ENCODE results near the gene CMTM4. TPM values are rescaled to one million over a fixed set of nuclear protein-coding genes. Genes with fewer than 3 reads are reported as not detected.

The CMTM4 gene
- total and polyA plus RNA-seq, 2 of the 4 experiments (the other 2 are of a cell fraction) = 9.0 to 14.5 TPM

- H3K4ac ChIP-seq (ENCODE audit: low read depth, low read length) = peak within 1 kb of the TSS; percentile 89
- peak; percentile 78 for ATAC-seq (ENCODE audit: low read depth)
- peak within 1 kb of the TSS; percentile 82 for H4K5ac ChIP-seq (ENCODE audit: low read depth, low read length)
- H2BK15ac ChIP-seq (ENCODE audit: low read depth, low read length) = peak within 1 kb of the TSS; percentile 48; the same call in 1 of the 3 replicates
- peak within 1 kb of the TSS; percentile 98 for H2AFZ ChIP-seq (replicated peaks; ENCODE audit: low read length, poor library complexity)
- H3K9me1 ChIP-seq (ENCODE audit: insufficient read depth, low read length) = peaks cover 10% of the 10 kb centered on the region
- intact Hi-C loops (cut with micrococcal nuclease) = loop anchor here (1.0 to 5.0 kb wide), 4 partner anchors 52 to 198 kb away; partner anchors contain the start of gene CKLF
- H3K18ac ChIP-seq (ENCODE audit: low read depth, low read length) = peak within 1 kb of the TSS; percentile 78
- 0% methylated on average over 33 of the region's 96 CpGs; no CpG with 5 or more reads in 1 of the 2 experiments for WGBS, 2 experiments (ENCODE audit: extremely low coverage in 2 of 2, insufficient read length in 1 of 2)
- H3K79me1 ChIP-seq (ENCODE audit: low read depth in 1 of 2, low read length in 2 of 2) = peaks cover 13 to 48% of the 10 kb centered on the region in 2 experiments
- H4K20me1 ChIP-seq (ENCODE audit: insufficient read depth, low read length) = peaks cover 17% of the 10 kb centered on the region
- H2BK20ac ChIP-seq (ENCODE audit: low read depth, low read length) = peak within 1 kb of the TSS; percentile 20; the same call in 1 of the 2 replicates
- ChIA-PET CTCF (interaction anchor here (0.9 kb wide), 2 partner anchors 89 to 198 kb away, joined by 3 read pairs; no protein-coding TSS in a partner anchor), POLR2A (ENCODE audit: unreplicated experiment) (interaction anchor here (0.5 to 0.7 kb wide), 2 partner anchors 7 to 197 kb away, joined by 3 read pairs; no protein-coding TSS in a partner anchor)
- TF ChIP-seq CTCF (conservative IDR thresholded peaks at IDR 0.05; ENCODE audit: low read depth, low read length) = peak; percentile 71
- TF ChIP-seq BHLHE40 (IDR thresholded peaks at IDR 0.05; ENCODE audit: low read depth, low read length) = no peak
- TF ChIP-seq MAFK (IDR thresholded peaks at IDR 0.05; ENCODE audit: low read depth, low read length) = no peak
- 0 out of 2 replicates have a peak, but pooled peaks have one; percentile 2 for TF ChIP-seq MAZ (IDR thresholded peaks at IDR 0.05; ENCODE audit: borderline replicate concordance, low read depth, low read length)
- no peak for TF ChIP-seq USF2 (IDR thresholded peaks at IDR 0.05; ENCODE audit: low read depth, low read length)
- TF ChIP-seq SMC3 (IDR thresholded peaks at IDR 0.05; ENCODE audit: low read depth, low read length) = peak; percentile 68
- peak; percentile 64 for TF ChIP-seq RAD21 (IDR thresholded peaks at IDR 0.05; ENCODE audit: low read length)
- no peak for TF ChIP-seq RCOR1 (IDR thresholded peaks at IDR 0.05; ENCODE audit: insufficient replicate concordance, low read length)
- H3K14ac ChIP-seq (replicated peaks; ENCODE audit: low read depth, low read length) = peak within 1 kb of the TSS; percentile 86
- no TSS peak for BruUV-seq (replicated peaks)
- peak within 1 kb of the TSS; percentile 81 for H3K4me2 ChIP-seq (ENCODE audit: low read depth, low read length)
- H2AK5ac ChIP-seq (ENCODE audit: low read depth, low read length) = peak within 1 kb of the TSS; percentile 93
- dilution Hi-C loops (cut with HindIII; ENCODE audit: low sequenced_read_pairs, unreplicated experiment) = no loop called here
- peaks cover 10% of the 10 kb centered on the region for H3K36me3 ChIP-seq (ENCODE audit: control insufficient read depth, insufficient read depth, low read length)
- in situ Hi-C loops (cut with MboI; ENCODE audit: low sequenced_read_pairs) = loop anchor here (5.0 kb wide), 2 partner anchors 52 to 197 kb away; partner anchors contain the start of genes CKLF and TK2
- peaks cover 5% of the 10 kb centered on the region; the same call in 1 of the 2 replicates for H3K9me3 ChIP-seq (ENCODE audit: control insufficient read depth, insufficient read depth, low read length)
- H2AK9ac ChIP-seq (replicated peaks; ENCODE audit: low read depth, low read length, poor library complexity) = peak within 1 kb of the TSS; percentile 94
- H3K9ac ChIP-seq (ENCODE audit: low read depth, low read length) = peak within 1 kb of the TSS; percentile 84
- DNase-seq = peak; percentile 45
- peak within 1 kb of the TSS; percentile 74 for H3K4me3 ChIP-seq (ENCODE audit: insufficient read depth, low read depth, low read length)
- peak within 1 kb of the TSS; percentile 84 for H4K91ac ChIP-seq (ENCODE audit: insufficient read depth, low read depth, low read length)
- peaks cover 21% of the 10 kb centered on the region for H3K4me1 ChIP-seq (ENCODE audit: control insufficient read depth, insufficient read depth, low read length)
- H3K27me3 ChIP-seq (ENCODE audit: control insufficient read depth, insufficient read depth, low read length) = no peaks in the 10 kb centered on the region; the same call in 1 of the 2 replicates
- peak within 1 kb of the TSS; percentile 63; the same call in 1 of the 2 replicates for H3K56ac ChIP-seq (ENCODE audit: extremely low read depth, insufficient read depth, low read length)
- H3K27ac ChIP-seq (ENCODE audit: insufficient read depth, low read length) = peak within 1 kb of the TSS; percentile 88
- peak within 1 kb of the TSS; percentile 62 for H2BK5ac ChIP-seq (ENCODE audit: low read depth, low read length, poor library complexity, severe bottlenecking)
- peak within 1 kb of the TSS; percentile 86; the same call in 1 of the 2 replicates for H3K23ac ChIP-seq (ENCODE audit: low read depth, low read length)
- peak within 1 kb of the TSS; percentile 72 for H2BK120ac ChIP-seq (ENCODE audit: low read depth, low read length)
- H4K8ac ChIP-seq (ENCODE audit: low read depth in 2 of 2, low read length in 2 of 2) = peak within 1 kb of the TSS; percentile 45 to 92
These were observed 92.0 kb downstream of the CMTM4 start, which contains the start of gene CMTM3 for GRCh38 chr16:66604376-66605176. CMTM3 (plus strand) TSS chr16:66604704; CDS start chr16:66604806, 102 bp downstream.

Measured in IMR-90 (cell line).